GM18511 (cell line): ENCODE data around the gene TBCD.
"Not testable (repeated sequence)": the region's sequence is repeated elsewhere in the genome, so short reads cannot be mapped to it uniquely, and the experiment has no call there.

Experiments
- ATAC-seq: cut with Tn5 transposase; IDR thresholded peaks from one replicate; pipeline ENCODE4 v1.9.1; 2021; ENCODE audit warnings: mild to moderate bottlenecking, moderate library complexity; ENCODE audit not compliant: unreplicated experiment

Gene TBCD

GRCh38 chr17:82726427-82726826 lies 25.4 kb upstream of the TBCD start:
- no peak for ATAC-seq

GRCh38 chr17:82729479-82730260 lies 22.2 kb upstream of the TBCD start:
- no peak for ATAC-seq

GRCh38 chr17:82732118-82732743 lies 19.6 kb upstream of the TBCD start:
- no peak for ATAC-seq

GRCh38 chr17:82734987-82735866 lies 16.6 kb upstream of the TBCD start, which contains the start of gene FN3K:
FN3K (plus strand) TSS chr17:82735615; CDS start chr17:82735637, 22 bp downstream.
- ATAC-seq, result no peak

- no peak for ATAC-seq
Measured at GRCh38 chr17:82736511-82737185, 15.2 kb upstream of the TBCD start.

GRCh38 chr17:82737967-82738877 lies 13.6 kb upstream of the TBCD start:
- ATAC-seq, result no peak

- ATAC-seq, result no peak
Measured at GRCh38 chr17:82740906-82741759, 10.7 kb upstream of the TBCD start.

- no peak for ATAC-seq
Measured at GRCh38 chr17:82743344-82744219, 8.3 kb upstream of the TBCD start.

- ATAC-seq, result not testable (repeated sequence)
Measured at GRCh38 chr17:82744736-82745135, 7.1 kb upstream of the TBCD start.

- no peak for ATAC-seq
Measured at GRCh38 chr17:82745524-82745923, 6.3 kb upstream of the TBCD start.

- no peak for ATAC-seq
Measured at GRCh38 chr17:82748756-82749155, 3.1 kb upstream of the TBCD start.

GRCh38 chr17:82750241-82750908 lies 1.5 kb upstream of the TBCD start:
- no peak for ATAC-seq

GRCh38 chr17:82751171-82751570 lies 694 bp upstream of the TBCD start:
- no peak for ATAC-seq

- peak; percentile 35 for ATAC-seq
Measured at GRCh38 chr17:82752371-82753200, 721 bp downstream of the TBCD start.

GRCh38 chr17:82753201-82753464 lies 1.3 kb downstream of the TBCD start:
- ATAC-seq, result no peak

- ATAC-seq, result no peak
Measured at GRCh38 chr17:82754297-82755208, 2.7 kb downstream of the TBCD start.
